H1 (cell line): ENCODE measurements around the gene TOP3A.

Experiments
- MAFK ChIP-seq: IDR thresholded peaks from 2 replicates; pipeline ENCODE4 v1.6.1; 2012; ENCODE audit warnings: low read depth, mild to moderate bottlenecking, improper control_type of control experiment, low read length
- TF ChIP-seq, protein P1 (sequence below): IDR thresholded peaks from 2 replicates; pipeline ENCODE4 v1.6.1; 2011; ENCODE audit warnings: low read length, improper control_type of control experiment

DNA sequence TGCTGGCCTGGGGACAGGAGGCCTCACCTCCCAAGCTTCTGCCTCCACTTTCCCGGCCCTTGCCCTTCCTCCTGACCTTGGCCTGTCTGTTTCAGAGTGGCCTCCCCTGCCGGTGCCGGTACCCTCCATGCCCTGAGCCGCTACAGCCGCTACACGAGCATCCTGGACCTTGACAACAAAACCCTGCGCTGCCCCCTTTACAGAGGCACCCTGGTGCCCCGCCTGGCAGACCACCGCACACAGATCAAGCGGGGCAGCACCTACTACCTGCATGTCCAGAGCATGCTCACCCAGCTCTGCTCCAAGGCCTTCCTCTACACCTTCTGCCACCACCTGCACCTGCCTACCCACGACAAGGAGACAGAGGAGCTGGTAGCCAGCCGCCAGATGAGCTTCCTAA is 7.7 kb upstream of the TOP3A start:
- TF ChIP-seq, protein P1, sequence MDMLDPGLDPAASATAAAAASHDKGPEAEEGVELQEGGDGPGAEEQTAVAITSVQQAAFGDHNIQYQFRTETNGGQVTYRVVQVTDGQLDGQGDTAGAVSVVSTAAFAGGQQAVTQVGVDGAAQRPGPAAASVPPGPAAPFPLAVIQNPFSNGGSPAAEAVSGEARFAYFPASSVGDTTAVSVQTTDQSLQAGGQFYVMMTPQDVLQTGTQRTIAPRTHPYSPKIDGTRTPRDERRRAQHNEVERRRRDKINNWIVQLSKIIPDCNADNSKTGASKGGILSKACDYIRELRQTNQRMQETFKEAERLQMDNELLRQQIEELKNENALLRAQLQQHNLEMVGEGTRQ, result no peak
- no peak for TF ChIP-seq MAFK
